OCI-LY1 (cell line): ENCODE measurements around the gene COL6A2.

ENCODE experiments used
- H2AFZ ChIP-seq: fragments of 200-600 bp; sonication (generic), shearing (Covaris generic); 2 replicates; pipeline ENCODE4 v1.6.0; 2014; ENCODE audit warnings: antibody characterized with exemption, mild to moderate bottlenecking, low read length
- H3F3A ChIP-seq: fragments of 200-600 bp; sonication (generic), shearing (Covaris generic); 2 replicates; pipeline ENCODE4 v1.6.0; 2014; ENCODE audit warnings: mild to moderate bottlenecking, antibody characterized with exemption, low read length, moderate library complexity; ENCODE audit not compliant: insufficient read depth
- H3K27ac ChIP-seq: fragments of 200-600 bp; sonication (generic); 2 replicates; pipeline ENCODE4 v1.5.1; 2014; ENCODE audit warnings: low read length, mixed run types, mild to moderate bottlenecking, low read depth; ENCODE audit not compliant: poor library complexity, severe bottlenecking
- H3K27me3 ChIP-seq: fragments of 200-600 bp; sonication (generic); 2 replicates; pipeline ENCODE4 v1.6.0; 2014; ENCODE audit warnings: antibody characterized with exemption, mild to moderate bottlenecking, low read length, moderate library complexity; ENCODE audit not compliant: insufficient read depth
- H3K36me3 ChIP-seq: fragments of 200-600 bp; sonication (generic); 2 replicates; pipeline ENCODE4 v1.6.1; 2014; ENCODE audit warnings: mild to moderate bottlenecking, antibody characterized with exemption, low read length, moderate library complexity, mixed read lengths; ENCODE audit not compliant: insufficient read depth
- H3K4me1 ChIP-seq: fragments of 200-600 bp; sonication (generic); 2 replicates; pipeline ENCODE4 v1.5.1; 2014; ENCODE audit warnings: mild to moderate bottlenecking, low read length, moderate library complexity; ENCODE audit not compliant: insufficient read depth, severe bottlenecking
- H3K4me2 ChIP-seq: fragments of 200-600 bp; sonication (generic), shearing (Covaris generic); 2 replicates; pipeline ENCODE4 v1.6.1; 2014; ENCODE audit warnings: low read length
- H3K4me3 ChIP-seq: fragments of 200-600 bp; sonication (generic); 2 replicates; pipeline ENCODE4 v1.5.1; 2014; ENCODE audit warnings: low read length, low read depth, mild to moderate bottlenecking, mixed read lengths; ENCODE audit not compliant: poor library complexity, severe bottlenecking
- H3K79me2 ChIP-seq: fragments of 200-600 bp; shearing (Covaris generic); 2 replicates; pipeline ENCODE4 v1.6.1; 2016; ENCODE audit warnings: mixed run types, low read length, mixed read lengths; ENCODE audit not compliant: insufficient read depth
- H3K9ac ChIP-seq: fragments of 200-600 bp; sonication (generic), shearing (Covaris generic); 2 replicates; pipeline ENCODE4 v1.6.1; 2014; ENCODE audit warnings: mild to moderate bottlenecking, low read length, mixed read lengths
- H3K9me2 ChIP-seq: fragments of 200-600 bp; sonication (generic), shearing (Covaris generic); 2 replicates; pipeline ENCODE4 v1.6.1; 2014; ENCODE audit warnings: low read depth, mild to moderate bottlenecking, low read length, mixed read lengths
- H3K9me3 ChIP-seq: fragments of 200-600 bp; shearing (Covaris generic); 2 replicates; pipeline ENCODE4 v1.6.1; 2014; ENCODE audit warnings: low read length, mixed read lengths
- H4K20me1 ChIP-seq: fragments of 200-600 bp; sonication (generic), shearing (Covaris generic); 2 replicates; pipeline ENCODE4 v1.6.0; 2016; ENCODE audit warnings: mild to moderate bottlenecking, low read length; ENCODE audit not compliant: insufficient read depth
- CTCF ChIP-seq: fragments of 200-600 bp; sonication (generic), shearing (Covaris generic); IDR thresholded peaks from 2 replicates; pipeline ENCODE4 v1.5.1; 2017; ENCODE audit warnings: mild to moderate bottlenecking, antibody characterized with exemption, low read length, moderate library complexity, mixed read lengths
- EZH2 ChIP-seq: fragments of 200-600 bp; sonication (generic), shearing (Covaris generic); IDR thresholded peaks from 2 replicates; pipeline ENCODE4 v1.8.0; 2017; ENCODE audit warnings: borderline replicate concordance, mixed run types, mild to moderate bottlenecking, antibody characterized with exemption, low read length, moderate library complexity, mixed read lengths

Gene COL6A2

GRCh38 chr21:46109313-46110221 lies 11.7 kb downstream of the COL6A2 start:
- H3K79me2 ChIP-seq, result no peaks in the 10 kb centered on the region
- no peak overlapping the region for H3K4me2 ChIP-seq
- no peaks in the 10 kb centered on the region for H4K20me1 ChIP-seq
- TF ChIP-seq CTCF (no peak), EZH2 (no peak)
- H3K27me3 ChIP-seq, result no peaks in the 10 kb centered on the region; the same call in 1 of the 2 replicates
- H3K27ac ChIP-seq, result no peak overlapping the region
- H3K9ac ChIP-seq, result no peak overlapping the region
- no peaks in the 10 kb centered on the region for H3F3A ChIP-seq
- no peak overlapping the region for H2AFZ ChIP-seq
- H3K9me2 ChIP-seq, result no peaks in the 10 kb centered on the region
- no peaks in the 10 kb centered on the region for H3K4me1 ChIP-seq
- peaks cover 7% of the 10 kb centered on the region; the same call in 1 of the 2 replicates for H3K9me3 ChIP-seq
- H3K36me3 ChIP-seq, result no peaks in the 10 kb centered on the region; the same call in 1 of the 2 replicates
- H3K4me3 ChIP-seq, result no peak overlapping the region

- H3K9ac ChIP-seq, result no peak overlapping the region
- H3K4me3 ChIP-seq, result no peak overlapping the region
- H2AFZ ChIP-seq, result no peak overlapping the region
- no peaks in the 10 kb centered on the region for H3K9me2 ChIP-seq
- H3K4me2 ChIP-seq, result no peak overlapping the region
- H3K9me3 ChIP-seq, result peaks cover 9% of the 10 kb centered on the region; the same call in 1 of the 2 replicates
- H3K4me1 ChIP-seq, result no peaks in the 10 kb centered on the region
- H3K27ac ChIP-seq, result no peak overlapping the region
- no peaks in the 10 kb centered on the region for H4K20me1 ChIP-seq
- H3K27me3 ChIP-seq, result peaks cover 5% of the 10 kb centered on the region; the same call in 1 of the 2 replicates
- H3F3A ChIP-seq, result no peaks in the 10 kb centered on the region
- no peaks in the 10 kb centered on the region for H3K79me2 ChIP-seq
- TF ChIP-seq CTCF (no peak), EZH2 (no peak)
- H3K36me3 ChIP-seq, result no peaks in the 10 kb centered on the region; the same call in 1 of the 2 replicates
Observed at GRCh38 chr21:46110499-46111192, 12.7 kb downstream of the COL6A2 start.

- Histone ChIP-seq H3K27me3 (peaks cover 5% of the 10 kb centered on the region; the same call in 1 of the 2 replicates), H3K9ac (no peak overlapping the region), H3K36me3 (no peaks in the 10 kb centered on the region; the same call in 1 of the 2 replicates), H3K4me2 (no peak overlapping the region), H4K20me1 (no peaks in the 10 kb centered on the region), H3K27ac (no peak overlapping the region), H3F3A (no peaks in the 10 kb centered on the region), H3K9me2 (no peaks in the 10 kb centered on the region), H3K4me1 (no peaks in the 10 kb centered on the region), H2AFZ (no peak overlapping the region), H3K79me2 (no peaks in the 10 kb centered on the region), H3K4me3 (no peak overlapping the region), H3K9me3 (peaks cover 9% of the 10 kb centered on the region; the same call in 1 of the 2 replicates)
- TF ChIP-seq EZH2 (no peak), CTCF (no peak)
Observed at GRCh38 chr21:46111193-46111571, 13.3 kb downstream of the COL6A2 start.
